ENCODE results near the gene SNRPB.

The SNRPB gene

DNA sequence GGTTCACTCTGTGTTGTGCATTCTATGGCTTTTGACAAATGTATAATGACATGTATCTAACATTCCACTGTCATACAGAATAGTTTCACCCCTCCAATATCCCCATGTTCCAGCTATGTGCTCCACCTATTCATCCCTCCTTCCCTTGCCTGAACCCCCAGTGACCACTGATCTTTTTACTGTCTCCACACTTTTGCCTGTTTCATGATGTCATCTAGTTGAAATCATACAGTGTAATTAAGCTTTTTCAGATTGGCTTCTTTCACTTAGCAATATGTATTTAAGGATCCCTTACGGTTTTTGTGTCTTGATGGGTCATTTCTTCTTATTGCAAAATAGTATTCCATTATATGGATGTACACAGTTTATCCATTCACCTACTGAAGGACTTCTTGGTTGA is 50.1 kb downstream of the SNRPB start:
- DNase-seq (ENCODE audit: low read depth): no peak

DNA sequence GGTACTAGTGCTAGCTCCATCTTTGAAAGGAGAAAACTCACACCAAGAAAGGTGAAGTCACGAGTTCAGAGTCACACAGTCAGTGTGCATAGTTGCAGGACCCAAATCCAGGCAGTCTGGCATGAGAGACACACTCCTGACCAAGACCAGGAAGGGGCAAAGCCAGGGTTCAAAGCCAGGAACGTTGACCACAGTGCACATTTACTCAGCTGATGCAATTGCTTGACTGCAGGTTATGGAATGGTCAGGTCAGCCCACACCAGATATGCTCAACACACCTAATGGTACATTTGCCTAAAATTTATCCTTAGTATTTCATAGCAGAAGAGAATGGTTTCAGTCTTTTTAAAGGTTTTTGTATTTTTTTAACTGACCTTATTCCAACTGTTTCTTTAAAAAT is 52.2 kb downstream of the SNRPB start:
- no peak for DNase-seq (ENCODE audit: low read depth)

DNA sequence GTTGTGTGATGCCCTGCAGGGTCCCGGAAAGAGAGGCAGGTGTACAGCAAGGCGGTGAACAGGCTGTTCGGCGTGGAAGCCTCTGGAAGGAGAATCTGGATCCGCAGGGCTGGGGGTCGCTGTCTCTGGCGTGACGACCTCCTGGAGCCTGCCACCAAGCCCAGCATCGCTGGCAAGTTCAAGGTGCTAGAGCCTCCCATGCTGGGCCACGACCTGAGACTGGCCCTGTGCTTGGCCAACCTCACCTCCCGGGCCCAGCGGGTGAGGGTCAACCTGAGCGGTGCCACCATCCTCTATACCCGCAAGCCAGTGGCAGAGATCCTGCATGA is 53.4 kb downstream of the SNRPB start:
- DNase-seq (ENCODE audit: low read depth): no peak

DNA sequence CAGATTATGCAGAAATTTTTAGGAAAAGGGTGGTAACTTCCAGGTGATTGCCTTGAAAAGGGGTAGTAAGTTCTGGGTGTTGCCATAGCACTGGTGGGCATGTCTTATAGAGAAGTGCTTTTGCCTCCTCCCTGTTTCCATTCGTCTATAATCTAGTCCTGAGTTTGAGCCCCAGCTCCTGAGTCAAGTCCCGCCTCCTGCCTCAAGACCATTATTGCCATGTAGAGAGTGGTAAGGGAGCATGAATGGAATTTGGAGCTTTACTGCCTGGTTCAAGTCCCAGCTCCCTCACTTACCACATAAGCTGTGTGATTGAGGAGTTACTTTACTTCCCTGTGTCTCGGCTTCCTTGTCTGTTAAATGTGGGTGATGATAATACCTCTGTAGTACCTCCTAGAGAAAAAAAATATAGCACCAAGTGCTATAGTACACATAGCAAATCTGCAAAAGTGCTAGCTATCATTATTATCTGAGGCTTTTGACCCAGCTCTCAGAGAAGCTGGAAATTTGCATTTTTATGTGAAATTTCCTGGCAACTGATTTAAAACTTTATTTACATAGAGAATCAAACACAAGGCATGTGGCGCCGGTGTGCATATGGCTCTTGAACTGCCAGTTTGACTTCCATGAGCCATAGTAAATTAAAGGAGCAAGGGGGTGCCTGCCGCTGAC is 53.9 kb downstream of the SNRPB start:
- no peak for DNase-seq (ENCODE audit: low read depth)

All from fibroblast of the conjunctiva (primary cell).